HepG2 (cell line): ENCODE results near the gene HYOU1. TPM values are rescaled to one million over a fixed set of nuclear protein-coding genes. Genes with fewer than 3 reads are reported as not detected.

Experiments
- HNRNPH1 ChIP-seq: fragments of 200-400 bp; formaldehyde crosslinking; optimal IDR thresholded peaks from 2 replicates; pipeline ENCODE3; 2017; ENCODE audit warnings: mild to moderate bottlenecking, low read depth, low read length
- NPAS2 ChIP-seq: sonication (generic); formaldehyde crosslinking; IDR thresholded peaks from 2 replicates; pipeline ENCODE4 v1.8.0; 2022; ENCODE audit warnings: mild to moderate bottlenecking, missing genetic modification reagents, borderline replicate concordance
- REST ChIP-seq, 2 experiments: IDR thresholded peaks; 2 replicates each; pipeline ENCODE4 v1.6.1; 2011 to 2012; ENCODE audit warnings: low read length in 2 of 2, borderline replicate concordance in 1 of 2, low read depth in 1 of 2, mild to moderate bottlenecking in 1 of 2, moderate library complexity in 1 of 2
- ZNF318 ChIP-seq: sonication (generic); formaldehyde crosslinking; IDR thresholded peaks from 2 replicates; pipeline ENCODE4 v1.4.0; 2020; ENCODE audit warnings: mild to moderate bottlenecking, missing genetic modification reagents
- polyA plus RNA-seq, 8 experiments: library from polyadenylated mRNA; depleted of rRNA in 3 of 8; stranded (reverse) in 7 of 8; unstranded in 1 of 8; fragments of >200 nt; fragmentation: Illumina TruSeq in 4 of 8; extraction: Trizol in 4 of 8; gene quantifications; 2 replicates each; pipeline versions ENCODE4 v1.2.1 to v1.2.3, GENCODE V29; 2011 to 2016; ENCODE audit warnings: low read depth in 4 of 8, missing spikeins in 1 of 8, mixed read lengths in 1 of 8; ENCODE audit not compliant: insufficient read depth in 1 of 8
- total RNA-seq, 5 experiments: library from RNA; depleted of rRNA; stranded (reverse); fragments of >200 nt; fragmentation: Illumina TruSeq; extraction: Trizol; gene quantifications; 2 replicates each; pipeline ENCODE4 v1.2.3, GENCODE V29; 2016; ENCODE audit warnings: low read depth in 1 of 5
- TF ChIP-seq, protein P1 (sequence below): sonication (generic); formaldehyde crosslinking; IDR thresholded peaks from 2 replicates; pipeline ENCODE4 v1.5.1; 2020; ENCODE audit warnings: missing genetic modification reagents, mild to moderate bottlenecking, borderline replicate concordance
- TF ChIP-seq, protein P2 (sequence below): conservative IDR thresholded peaks from 2 replicates; pipeline ENCODE4 v1.6.1; 2018; ENCODE audit warnings: missing genetic modification reagents
- TF ChIP-seq, protein P3 (sequence below): sonication (generic); formaldehyde crosslinking; conservative IDR thresholded peaks from 2 replicates; pipeline ENCODE4 v1.4.0; 2020; ENCODE audit warnings: mild to moderate bottlenecking, missing genetic modification reagents, moderate library complexity

HYOU1 gene
- total and polyA plus RNA-seq, 2 of the 13 experiments (the other 11 are each of a cell fraction or from before 2014, with no cell fraction given), result 127 to 155 TPM

GRCh38 chr11:119018074-119018938 lies 38.7 kb downstream of the HYOU1 start, which contains the start of the genes RPS25 and TRAPPC4 (continued):
- TF ChIP-seq ZNF318 (CRISPR knock-in tag), result no peak; the same call in 1 of the 2 replicates
- TF ChIP-seq NPAS2 (CRISPR knock-in tag), result no peak
- TF ChIP-seq REST (IDR thresholded peaks at IDR 0.05; ENCODE audit: borderline replicate concordance in 1 of 2, low read depth in 1 of 2, low read length in 2 of 2), result peak in 1 of 2 experiments; percentile 53; a peak in 1 of 4 replicates
- TF ChIP-seq, protein P1, sequence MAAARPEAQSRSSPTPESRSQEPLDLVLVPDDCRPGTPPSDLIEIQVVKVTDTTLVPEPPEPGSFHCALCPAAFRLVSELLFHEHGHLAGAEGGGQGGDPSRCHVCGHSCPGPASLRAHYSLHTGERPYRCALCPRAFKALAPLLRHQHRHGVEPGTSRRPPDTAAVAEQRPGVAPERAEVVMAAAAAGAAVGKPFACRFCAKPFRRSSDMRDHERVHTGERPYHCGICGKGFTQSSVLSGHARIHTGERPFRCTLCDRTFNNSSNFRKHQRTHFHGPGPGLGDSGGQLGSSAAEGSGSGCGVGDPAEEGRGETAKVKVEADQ (CRISPR knock-in tag), result peak; percentile 92
- TF ChIP-seq, protein P2, sequence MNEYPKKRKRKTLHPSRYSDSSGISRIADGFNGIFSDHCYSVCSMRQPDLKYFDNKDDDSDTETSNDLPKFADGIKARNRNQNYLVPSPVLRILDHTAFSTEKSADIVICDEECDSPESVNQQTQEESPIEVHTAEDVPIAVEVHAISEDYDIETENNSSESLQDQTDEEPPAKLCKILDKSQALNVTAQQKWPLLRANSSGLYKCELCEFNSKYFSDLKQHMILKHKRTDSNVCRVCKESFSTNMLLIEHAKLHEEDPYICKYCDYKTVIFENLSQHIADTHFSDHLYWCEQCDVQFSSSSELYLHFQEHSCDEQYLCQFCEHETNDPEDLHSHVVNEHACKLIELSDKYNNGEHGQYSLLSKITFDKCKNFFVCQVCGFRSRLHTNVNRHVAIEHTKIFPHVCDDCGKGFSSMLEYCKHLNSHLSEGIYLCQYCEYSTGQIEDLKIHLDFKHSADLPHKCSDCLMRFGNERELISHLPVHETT, result no peak
- TF ChIP-seq HNRNPH1, result no peak
- TF ChIP-seq, protein P3, sequence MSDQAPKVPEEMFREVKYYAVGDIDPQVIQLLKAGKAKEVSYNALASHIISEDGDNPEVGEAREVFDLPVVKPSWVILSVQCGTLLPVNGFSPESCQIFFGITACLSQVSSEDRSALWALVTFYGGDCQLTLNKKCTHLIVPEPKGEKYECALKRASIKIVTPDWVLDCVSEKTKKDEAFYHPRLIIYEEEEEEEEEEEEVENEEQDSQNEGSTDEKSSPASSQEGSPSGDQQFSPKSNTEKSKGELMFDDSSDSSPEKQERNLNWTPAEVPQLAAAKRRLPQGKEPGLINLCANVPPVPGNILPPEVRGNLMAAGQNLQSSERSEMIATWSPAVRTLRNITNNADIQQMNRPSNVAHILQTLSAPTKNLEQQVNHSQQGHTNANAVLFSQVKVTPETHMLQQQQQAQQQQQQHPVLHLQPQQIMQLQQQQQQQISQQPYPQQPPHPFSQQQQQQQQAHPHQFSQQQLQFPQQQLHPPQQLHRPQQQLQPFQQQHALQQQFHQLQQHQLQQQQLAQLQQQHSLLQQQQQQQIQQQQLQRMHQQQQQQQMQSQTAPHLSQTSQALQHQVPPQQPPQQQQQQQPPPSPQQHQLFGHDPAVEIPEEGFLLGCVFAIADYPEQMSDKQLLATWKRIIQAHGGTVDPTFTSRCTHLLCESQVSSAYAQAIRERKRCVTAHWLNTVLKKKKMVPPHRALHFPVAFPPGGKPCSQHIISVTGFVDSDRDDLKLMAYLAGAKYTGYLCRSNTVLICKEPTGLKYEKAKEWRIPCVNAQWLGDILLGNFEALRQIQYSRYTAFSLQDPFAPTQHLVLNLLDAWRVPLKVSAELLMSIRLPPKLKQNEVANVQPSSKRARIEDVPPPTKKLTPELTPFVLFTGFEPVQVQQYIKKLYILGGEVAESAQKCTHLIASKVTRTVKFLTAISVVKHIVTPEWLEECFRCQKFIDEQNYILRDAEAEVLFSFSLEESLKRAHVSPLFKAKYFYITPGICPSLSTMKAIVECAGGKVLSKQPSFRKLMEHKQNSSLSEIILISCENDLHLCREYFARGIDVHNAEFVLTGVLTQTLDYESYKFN (CRISPR knock-in tag), result 0 out of 2 replicates have a peak, but pooled peaks have one; percentile 50
